CD4-positive, alpha-beta T cell treated with Interleukin-21 for 1 hour (primary cell): Measurements from ENCODE around the gene MKNK1.

Experiments
- DNase-seq: peaks from one replicate; pipeline ENCODE4 v3.0.0-alpha.2; 2020

Gene MKNK1

GRCh38 chr1:46618754-46619415 is 14.8 kb upstream of the MKNK1 start:
- no peak for DNase-seq

GRCh38 chr1:46617833-46618232 is 13.8 kb upstream of the MKNK1 start:
- DNase-seq = no peak

GRCh38 chr1:46617108-46617800 is 13.2 kb upstream of the MKNK1 start:
- no peak for DNase-seq

- peak; percentile 70 for DNase-seq
These were observed 12.4 kb upstream of the MKNK1 start, which contains the start of gene MOB3C for GRCh38 chr1:46616277-46617107. MOB3C (minus strand) TSS chr1:46616811; CDS start chr1:46613321, 3,490 bp downstream.

GRCh38 chr1:46615735-46616134 is 11.7 kb upstream of the MKNK1 start:
- no peak for DNase-seq

- no peak for DNase-seq
These were observed 11.0 kb upstream of the MKNK1 start for GRCh38 chr1:46615088-46615487.

GRCh38 chr1:46614604-46614984 is 10.5 kb upstream of the MKNK1 start:
- DNase-seq = no peak

GRCh38 chr1:46613661-46614603 is 9.9 kb upstream of the MKNK1 start:
- peak; percentile 36 for DNase-seq

GRCh38 chr1:46612937-46613660 is 9.0 kb upstream of the MKNK1 start:
- DNase-seq = no peak

- no peak for DNase-seq
These were observed 7.7 kb upstream of the MKNK1 start for GRCh38 chr1:46611691-46612221.

GRCh38 chr1:46607345-46608130 is 3.5 kb upstream of the MKNK1 start:
- DNase-seq = no peak

- no peak for DNase-seq
These were observed 2.3 kb upstream of the MKNK1 start for GRCh38 chr1:46606255-46606965.

- DNase-seq = peak; percentile 41
These were observed 1.2 kb upstream of the MKNK1 start for GRCh38 chr1:46605232-46605631.

- DNase-seq = no peak
These were observed 599 bp downstream of the MKNK1 start for GRCh38 chr1:46603481-46603857.

- DNase-seq = no peak
These were observed 2.6 kb downstream of the MKNK1 start for GRCh38 chr1:46601257-46602007.

GRCh38 chr1:46599059-46599970 is 4.8 kb downstream of the MKNK1 start:
- no peak for DNase-seq

- DNase-seq = no peak
These were observed 7.2 kb downstream of the MKNK1 start for GRCh38 chr1:46596846-46597245.

GRCh38 chr1:46596036-46596435 is 8.0 kb downstream of the MKNK1 start:
- DNase-seq = no peak
